Glomerular visceral epithelial cell (primary cell): ENCODE measurements around the gene C1orf115.
"Not testable (repeated sequence)": the region's sequence is repeated elsewhere in the genome, so short reads cannot be mapped to it uniquely, and the experiment has no call there.

ENCODE experiments used
- DNase-seq: peaks from one replicate; pipeline ENCODE4 v3.0.0-alpha.2; 2016; ENCODE audit errors: extremely low spot score

Gene C1orf115

GRCh38 chr1:220690140-220691052, at the start of gene C1orf115:
Gene C1orf115, plus strand, starts transcription at chr1:220690363. Its CDS starts 40 bp downstream, at chr1:220690403.
- peak; percentile 82 for DNase-seq

- no peak for DNase-seq
These were observed 47.9 kb upstream of the C1orf115 start for GRCh38 chr1:220642285-220642684.

- no peak for DNase-seq
These were observed 37.2 kb upstream of the C1orf115 start for GRCh38 chr1:220652995-220653394.

- DNase-seq: no peak
These were observed 34.7 kb upstream of the C1orf115 start for GRCh38 chr1:220655509-220655908.

- DNase-seq: no peak
These were observed 34.0 kb upstream of the C1orf115 start for GRCh38 chr1:220655961-220656740.

- DNase-seq: no peak
These were observed 23.8 kb upstream of the C1orf115 start for GRCh38 chr1:220666349-220666748.

- DNase-seq: no peak
These were observed 21.2 kb upstream of the C1orf115 start for GRCh38 chr1:220669005-220669404.

GRCh38 chr1:220670365-220670764, 19.8 kb upstream of the C1orf115 start:
- no peak for DNase-seq

- DNase-seq: no peak
These were observed 16.2 kb upstream of the C1orf115 start for GRCh38 chr1:220673921-220674320.

GRCh38 chr1:220677251-220677650, 12.9 kb upstream of the C1orf115 start:
- DNase-seq: no peak

- DNase-seq: peak; percentile 46
These were observed 10.0 kb upstream of the C1orf115 start for GRCh38 chr1:220680085-220680687.

- no peak for DNase-seq
These were observed 8.8 kb upstream of the C1orf115 start for GRCh38 chr1:220681220-220681880.

GRCh38 chr1:220682901-220683576, 7.1 kb upstream of the C1orf115 start:
- no peak for DNase-seq

GRCh38 chr1:220683716-220684115, 6.4 kb upstream of the C1orf115 start:
- DNase-seq: not testable (repeated sequence)

GRCh38 chr1:220684890-220685289, 5.3 kb upstream of the C1orf115 start:
- DNase-seq: no peak

- DNase-seq: no peak
These were observed 4.3 kb upstream of the C1orf115 start for GRCh38 chr1:220685879-220686278.

GRCh38 chr1:220687809-220688208, 2.4 kb upstream of the C1orf115 start:
- DNase-seq: no peak

GRCh38 chr1:220689666-220690065, 497 bp upstream of the C1orf115 start:
- DNase-seq: no peak

- no peak for DNase-seq
These were observed 1.0 kb downstream of the C1orf115 start for GRCh38 chr1:220691053-220691684.

GRCh38 chr1:220692436-220693228, 2.5 kb downstream of the C1orf115 start:
- no peak for DNase-seq
